Uterus (tissue), 4 donors: Measurements from ENCODE around the gene ICA1L. TPM values are rescaled to one million over a fixed set of nuclear protein-coding genes. Genes with fewer than 3 reads are reported as not detected.
"Not testable (repeated sequence)": the region's sequence is repeated elsewhere in the genome, so short reads cannot be mapped to it uniquely, and the experiment has no call there.

Experiments used
- DNase-seq, 2 donors: peaks; one replicate each; pipeline ENCODE4 v3.0.0-alpha.2; 2019 to 2020
- H3K27ac ChIP-seq, 2 donors: fragments of 200-600 bp; sonication (generic); 1 replicate in 1 of 2; 2 replicates in 1 of 2; pipeline ENCODE4 v1.5.1; 2016 to 2018
- H3K27me3 ChIP-seq, 2 donors: fragments of 200-600 bp; sonication (generic); one replicate each; pipeline ENCODE4 v1.5.1; 2018 to 2019; ENCODE audit warnings: control low read depth in 1 of 2
- H3K36me3 ChIP-seq, 2 donors: fragments of 200-600 bp; sonication (generic); one replicate each; pipeline ENCODE4 v1.5.1; 2019; ENCODE audit warnings: control low read depth in 1 of 2
- H3K4me1 ChIP-seq, 2 donors: fragments of 200-600 bp; sonication (generic); one replicate each; pipeline ENCODE4 v1.5.1; 2018 to 2019; ENCODE audit warnings: control low read depth in 1 of 2
- H3K4me3 ChIP-seq, 2 donors: fragments of 200-600 bp; sonication (generic); 1 replicate in 1 of 2; 2 replicates in 1 of 2; pipeline ENCODE4 v1.5.1; 2018 to 2019; ENCODE audit warnings: mild to moderate bottlenecking in 1 of 2
- H3K9me3 ChIP-seq, 2 donors: fragments of 200-600 bp; sonication (generic); one replicate each; pipeline ENCODE4 v1.5.1; 2019; ENCODE audit warnings: control low read depth in 1 of 2
- POLR2A ChIP-seq, 2 donors: fragments of 450-650 bp; IDR thresholded peaks; one replicate each; pipeline ENCODE4 v1.6.1; 2016; ENCODE audit warnings: antibody characterized with exemption in 2 of 2, mild to moderate bottlenecking in 1 of 2, moderate library complexity in 1 of 2
- intact Hi-C: fragments of 100-400 bp; cut with DNase I; formaldehyde crosslinking; loops from one replicate; pipeline ENCODE4 v1.15.1; 2023; ENCODE audit warnings: low total_unique reads
- total RNA-seq, 4 donors: library from RNA; depleted of rRNA in 3 of 4; stranded (reverse); fragments of >200 nt in 3 of 4; gene quantifications; one replicate each; pipeline versions ENCODE4 v1.1.0 to v1.2.4, GENCODE V29; 2014 to 2023
- TF ChIP-seq, protein P1 (sequence below), 4 experiments: fragments of 200-600 bp in 2 of 4; fragments of 450-650 bp in 2 of 4; sonication (generic) in 2 of 4; IDR thresholded peaks; one replicate each; pipeline ENCODE4 v1.5.1; 2016 to 2019; ENCODE audit warnings: antibody characterized with exemption in 4 of 4, mild to moderate bottlenecking in 2 of 4, moderate library complexity in 1 of 4
- donor health status: DM: yes; HTN: yes; CAD: no.

The ICA1L gene
- total RNA-seq, 4 donors from 2014 or later = 10.0 to 56.8 (median 41.3) TPM

GRCh38 chr2:202910698-202911097 is 39.1 kb upstream of the ICA1L start:
- H3K4me3 ChIP-seq = peak overlapping the region; percentile 78 to 80
- peaks cover 0 to 8% of the 10 kb centered on the region in 2 donors for H3K4me1 ChIP-seq
- H3K36me3 ChIP-seq = no peaks in the 10 kb centered on the region
- no peak overlapping the region for H3K27ac ChIP-seq
- H3K9me3 ChIP-seq = no peaks in the 10 kb centered on the region
- TF ChIP-seq, protein P1, sequence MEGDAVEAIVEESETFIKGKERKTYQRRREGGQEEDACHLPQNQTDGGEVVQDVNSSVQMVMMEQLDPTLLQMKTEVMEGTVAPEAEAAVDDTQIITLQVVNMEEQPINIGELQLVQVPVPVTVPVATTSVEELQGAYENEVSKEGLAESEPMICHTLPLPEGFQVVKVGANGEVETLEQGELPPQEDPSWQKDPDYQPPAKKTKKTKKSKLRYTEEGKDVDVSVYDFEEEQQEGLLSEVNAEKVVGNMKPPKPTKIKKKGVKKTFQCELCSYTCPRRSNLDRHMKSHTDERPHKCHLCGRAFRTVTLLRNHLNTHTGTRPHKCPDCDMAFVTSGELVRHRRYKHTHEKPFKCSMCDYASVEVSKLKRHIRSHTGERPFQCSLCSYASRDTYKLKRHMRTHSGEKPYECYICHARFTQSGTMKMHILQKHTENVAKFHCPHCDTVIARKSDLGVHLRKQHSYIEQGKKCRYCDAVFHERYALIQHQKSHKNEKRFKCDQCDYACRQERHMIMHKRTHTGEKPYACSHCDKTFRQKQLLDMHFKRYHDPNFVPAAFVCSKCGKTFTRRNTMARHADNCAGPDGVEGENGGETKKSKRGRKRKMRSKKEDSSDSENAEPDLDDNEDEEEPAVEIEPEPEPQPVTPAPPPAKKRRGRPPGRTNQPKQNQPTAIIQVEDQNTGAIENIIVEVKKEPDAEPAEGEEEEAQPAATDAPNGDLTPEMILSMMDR (IDR thresholded peaks at IDR 0.05) = no peak
- no peak for TF ChIP-seq POLR2A (IDR thresholded peaks at IDR 0.05)
- intact Hi-C loops = no loop called here
- DNase-seq = no peak
- no peaks in the 10 kb centered on the region for H3K27me3 ChIP-seq

GRCh38 chr2:202910250-202910649 is 38.7 kb upstream of the ICA1L start:
- peak overlapping the region in 1 of 2 donors; percentile 78 for H3K4me3 ChIP-seq
- H3K4me1 ChIP-seq, H3K9me3 ChIP-seq, H3K27ac ChIP-seq, intact Hi-C loops, H3K27me3 ChIP-seq, DNase-seq, H3K36me3 ChIP-seq: not testable (repeated sequence)

DNA sequence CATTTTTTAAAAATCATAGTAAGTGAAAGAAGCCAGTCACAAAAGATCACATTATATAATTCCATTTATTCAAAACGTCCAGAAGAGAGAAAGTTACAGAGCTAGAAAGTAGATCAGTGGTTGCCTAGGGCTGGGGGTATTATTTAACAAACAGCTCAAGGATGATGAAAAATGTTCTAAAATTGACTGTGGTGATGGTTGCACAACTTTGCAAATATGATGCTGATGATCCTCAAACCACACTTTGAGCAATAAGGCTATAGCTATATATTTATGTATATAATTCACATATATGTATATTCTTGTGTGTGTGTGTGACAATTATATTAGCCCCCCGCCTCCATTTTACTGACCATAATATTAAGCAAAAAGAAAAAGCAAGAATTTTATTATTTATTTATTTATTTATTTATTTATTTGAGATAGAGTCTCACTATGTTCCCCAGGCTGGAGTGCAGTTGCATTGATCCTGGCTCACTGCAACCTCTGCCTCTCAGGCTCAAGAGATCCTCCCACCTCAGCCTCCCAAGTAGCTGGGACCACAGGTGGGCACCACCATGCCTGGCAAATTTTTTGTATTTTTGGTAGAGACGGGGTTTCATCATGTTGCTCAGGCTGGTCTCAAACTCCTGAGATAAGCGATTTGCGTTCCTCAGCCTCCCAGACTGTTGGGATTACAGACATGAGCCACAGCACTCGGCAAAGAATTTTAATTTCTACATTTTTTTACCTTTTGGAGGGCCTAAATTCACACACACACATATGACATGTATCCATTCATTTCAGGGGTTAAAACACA is 38.0 kb upstream of the ICA1L start:
- intact Hi-C loops = no loop called here
- Histone ChIP-seq H3K36me3 (no peaks in the 10 kb centered on the region), H3K4me1 (peaks cover 0 to 8% of the 10 kb centered on the region in 2 donors), H3K27me3 (no peaks in the 10 kb centered on the region), H3K4me3 (no peak overlapping the region), H3K9me3 (no peaks in the 10 kb centered on the region), H3K27ac (no peak overlapping the region)
- TF ChIP-seq, protein P1 (IDR thresholded peaks at IDR 0.05) = no peak
- no peak for TF ChIP-seq POLR2A (IDR thresholded peaks at IDR 0.05)
- no peak for DNase-seq

DNA sequence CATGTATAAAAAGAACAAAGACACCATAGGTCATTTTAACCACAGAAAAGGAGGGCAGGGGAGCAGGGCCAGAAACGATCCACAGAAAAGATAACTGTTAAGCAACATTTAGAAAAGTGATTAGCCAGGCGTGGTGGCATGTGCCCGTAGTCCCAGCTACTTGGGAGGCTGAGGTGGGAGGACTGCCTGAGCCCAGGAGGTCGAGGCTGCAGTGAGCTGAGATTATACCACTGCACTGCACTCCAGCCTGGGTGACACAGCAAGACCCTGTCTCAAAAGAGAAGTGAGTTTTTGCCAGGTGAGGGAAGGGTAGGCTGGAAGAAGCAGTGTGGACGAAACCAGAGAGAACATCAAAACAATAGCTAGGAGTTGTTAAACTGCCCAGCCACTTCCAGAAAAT is 36.6 kb upstream of the ICA1L start:
- no peaks in the 10 kb centered on the region for H3K36me3 ChIP-seq
- H3K4me3 ChIP-seq = no peak overlapping the region
- peaks cover 0 to 8% of the 10 kb centered on the region in 2 donors for H3K4me1 ChIP-seq
- TF ChIP-seq, protein P1 (IDR thresholded peaks at IDR 0.05) = no peak
- no peak for TF ChIP-seq POLR2A (IDR thresholded peaks at IDR 0.05)
- peaks cover 0 to 4% of the 10 kb centered on the region in 2 donors for H3K9me3 ChIP-seq
- DNase-seq = no peak
- no peaks in the 10 kb centered on the region for H3K27me3 ChIP-seq
- intact Hi-C loops = no loop called here
- H3K27ac ChIP-seq = no peak overlapping the region

GRCh38 chr2:202905507-202905906 is 33.9 kb upstream of the ICA1L start:
- H3K27ac ChIP-seq, H3K9me3 ChIP-seq, intact Hi-C loops, H3K4me3 ChIP-seq, H3K4me1 ChIP-seq, H3K36me3 ChIP-seq, DNase-seq, H3K27me3 ChIP-seq: not testable (repeated sequence)

- Histone ChIP-seq H3K27me3 (no peaks in the 10 kb centered on the region), H3K9me3 (no peaks in the 10 kb centered on the region), H3K36me3 (no peaks in the 10 kb centered on the region), H3K4me3 (no peak overlapping the region), H3K27ac (no peak overlapping the region), H3K4me1 (no peaks in the 10 kb centered on the region)
- TF ChIP-seq, protein P1 (IDR thresholded peaks at IDR 0.05) = no peak
- TF ChIP-seq POLR2A (IDR thresholded peaks at IDR 0.05) = no peak
- intact Hi-C loops = no loop called here
- no peak for DNase-seq
Observed at GRCh38 chr2:202885190-202885589, 13.6 kb upstream of the ICA1L start.
